ENCODE measurements around the gene SRPK2. TPM values are rescaled to one million over a fixed set of nuclear protein-coding genes. Genes with fewer than 3 reads are reported as not detected.
"Not testable (repeated sequence)": the region's sequence is repeated elsewhere in the genome, so short reads cannot be mapped to it uniquely, and the experiment has no call there.

Gene SRPK2
- total RNA-seq, 2 donors from 2014 or later: 41.5 to 52.2 TPM

- no peak for DNase-seq (ENCODE audit: low spot score)
- intact Hi-C loops (cut with DNase I): no loop called here
These were observed 72.0 kb downstream of the SRPK2 start for GRCh38 chr7:105316578-105317344.

- intact Hi-C loops (cut with DNase I): no loop called here
- no peak for DNase-seq (ENCODE audit: low spot score)
These were observed 73.4 kb downstream of the SRPK2 start for GRCh38 chr7:105315357-105315756.

GRCh38 chr7:105309235-105310169 lies 79.2 kb downstream of the SRPK2 start:
- intact Hi-C loops (cut with DNase I): no loop called here
- no peak for DNase-seq (ENCODE audit: low spot score)

- no peak for DNase-seq (ENCODE audit: low spot score)
- intact Hi-C loops (cut with DNase I): no loop called here
These were observed 81.5 kb downstream of the SRPK2 start for GRCh38 chr7:105307163-105307672.

- DNase-seq (ENCODE audit: low spot score): no peak
- intact Hi-C loops (cut with DNase I): no loop called here
These were observed 82.4 kb downstream of the SRPK2 start for GRCh38 chr7:105306298-105306748.

GRCh38 chr7:105305633-105306032 lies 83.1 kb downstream of the SRPK2 start:
- DNase-seq (ENCODE audit: low spot score): no peak
- intact Hi-C loops (cut with DNase I): no loop called here

GRCh38 chr7:105304040-105304895 lies 84.5 kb downstream of the SRPK2 start:
- intact Hi-C loops (cut with DNase I): no loop called here
- no peak for DNase-seq (ENCODE audit: low spot score)

GRCh38 chr7:105300587-105300986 lies 88.1 kb downstream of the SRPK2 start:
- intact Hi-C loops (cut with DNase I); DNase-seq (ENCODE audit: low spot score): not testable (repeated sequence)

- intact Hi-C loops (cut with DNase I): loop anchor here in 1 of 2 donors (10.0 kb wide), 1 partner anchor 1864 kb away; no protein-coding TSS in a partner anchor
- no peak for DNase-seq (ENCODE audit: low spot score)
These were observed 90.3 kb downstream of the SRPK2 start for GRCh38 chr7:105298439-105298894.

GRCh38 chr7:105297985-105298384 lies 90.7 kb downstream of the SRPK2 start:
- intact Hi-C loops (cut with DNase I): loop anchor here in 1 of 2 donors (10.0 kb wide), 1 partner anchor 1863 kb away; no protein-coding TSS in a partner anchor

GRCh38 chr7:105297309-105297708 lies 91.4 kb downstream of the SRPK2 start:
- intact Hi-C loops (cut with DNase I): loop anchor here in 1 of 2 donors (10.0 kb wide), 1 partner anchor 1863 kb away; no protein-coding TSS in a partner anchor
- no peak for DNase-seq (ENCODE audit: low spot score)

More at GRCh38 chr7:105297985-105298384, 90.7 kb downstream of the SRPK2 start:
- no peak for DNase-seq (ENCODE audit: low spot score)

- intact Hi-C loops (cut with DNase I): loop anchor here in 1 of 2 donors (10.0 kb wide), 1 partner anchor 1862 kb away; no protein-coding TSS in a partner anchor
- no peak for DNase-seq (ENCODE audit: low spot score)
These were observed 92.2 kb downstream of the SRPK2 start for GRCh38 chr7:105296491-105296890.

GRCh38 chr7:105295596-105296352 lies 92.9 kb downstream of the SRPK2 start:
- DNase-seq (ENCODE audit: low spot score): no peak
- intact Hi-C loops (cut with DNase I): loop anchor here in 1 of 2 donors (10.0 kb wide), 1 partner anchor 1861 kb away; no protein-coding TSS in a partner anchor

- intact Hi-C loops (cut with DNase I): loop anchor here in 1 of 2 donors (10.0 kb wide), 1 partner anchor 1860 kb away; no protein-coding TSS in a partner anchor
- DNase-seq (ENCODE audit: low spot score): not testable (repeated sequence)
These were observed 94.2 kb downstream of the SRPK2 start for GRCh38 chr7:105294482-105294881.

GRCh38 chr7:105289704-105290103 lies 99.0 kb downstream of the SRPK2 start:
- intact Hi-C loops (cut with DNase I): loop anchor here in 1 of 2 donors (10.0 kb wide), 1 partner anchor 1855 kb away; no protein-coding TSS in a partner anchor
- DNase-seq (ENCODE audit: low spot score): no peak

GRCh38 chr7:105286441-105286840 lies 102.3 kb downstream of the SRPK2 start:
- DNase-seq (ENCODE audit: low spot score): no peak
- intact Hi-C loops (cut with DNase I): no loop called here

- intact Hi-C loops (cut with DNase I): no loop called here
- DNase-seq (ENCODE audit: low spot score): no peak
These were observed 103.4 kb downstream of the SRPK2 start for GRCh38 chr7:105285118-105285874.

Data from posterior vena cava (tissue), 2 donors.